BJ (cell line): ENCODE results near the gene PLAAT2. TPM values are rescaled to one million over a fixed set of nuclear protein-coding genes. Genes with fewer than 3 reads are reported as not detected.

Experiments used
- CTCF ChIA-PET: fragments of 350-600 bp; formaldehyde crosslinking; extraction: SDS; loops from one replicate; lab custom pipeline; 2021; ENCODE audit warnings: antibody characterized with exemption, inconsistent platforms; lab: Yijun Ruan, JAX
- POLR2A ChIA-PET: fragments of 300-600 bp; sonication (Branson Sonifier 250); formaldehyde crosslinking; extraction: SDS; loops from one replicate; lab custom pipeline; 2021; ENCODE audit warnings: antibody characterized with exemption; lab: Charles Lee
- DNase-seq: peaks from one replicate; pipeline ENCODE4 v3.0.0-alpha.2; 2011; ENCODE audit warnings: low read depth
- H3K27me3 ChIP-seq: 2 replicates; pipeline ENCODE4 v1.6.0; 2011; ENCODE audit warnings: low read length; ENCODE audit not compliant: control insufficient read depth, insufficient read depth
- H3K36me3 ChIP-seq: 2 replicates; pipeline ENCODE4 v1.5.1; 2011; ENCODE audit warnings: low read length; ENCODE audit not compliant: control insufficient read depth, insufficient read depth
- H3K4me3 ChIP-seq: 2 replicates; pipeline ENCODE4 v1.5.1; 2011; ENCODE audit warnings: low read depth, mild to moderate bottlenecking, control low read depth, low read length
- CTCF ChIP-seq: IDR thresholded peaks from 2 replicates; pipeline ENCODE4 v1.5.1; 2011; ENCODE audit warnings: low read depth, mild to moderate bottlenecking, control low read depth, inconsistent platforms, low read length, moderate library complexity; ENCODE audit not compliant: insufficient read depth
- polyA plus RNA-seq: library from polyadenylated mRNA; depleted of rRNA; stranded (reverse); fragments of >200 nt; gene quantifications from 2 replicates; pipeline ENCODE4 v1.2.3, GENCODE V29; 2011

The PLAAT2 gene
- polyA plus RNA-seq, 1 experiment = not detected

- no peak for DNase-seq
- POLR2A ChIA-PET = no interaction called here
- Histone ChIP-seq H3K27me3 (no peaks in the 10 kb centered on the region; the same call in 1 of the 2 replicates), H3K4me3 (no peak overlapping the region), H3K36me3 (no peaks in the 10 kb centered on the region)
- TF ChIP-seq CTCF = no peak
- CTCF ChIA-PET = interaction anchor here (0.6 to 0.7 kb wide), 3 partner anchors 103 to 316 kb away, joined by 3 to 4 read pairs (median 3); no protein-coding TSS in a partner anchor
These were observed 42.5 kb downstream of the PLAAT2 start for GRCh38 chr11:63520606-63521170.

GRCh38 chr11:63518548-63518947, 44.6 kb downstream of the PLAAT2 start:
- POLR2A ChIA-PET = interaction anchor here (0.6 kb wide), 1 partner anchor 661 kb away, joined by 3 read pairs; no protein-coding TSS in a partner anchor
- Histone ChIP-seq H3K27me3 (peaks cover 4% of the 10 kb centered on the region; the same call in 1 of the 2 replicates), H3K36me3 (no peaks in the 10 kb centered on the region), H3K4me3 (no peak overlapping the region)
- peak; percentile 15 for DNase-seq
- TF ChIP-seq CTCF = no peak
- CTCF ChIA-PET = interaction anchor here (1.6 kb wide), 1 partner anchor 38 kb away, joined by 3 read pairs; no protein-coding TSS in a partner anchor

- POLR2A ChIA-PET = no interaction called here
- CTCF ChIA-PET = interaction anchor here (1.4 kb wide), 1 partner anchor 16 kb away, joined by 3 read pairs; no protein-coding TSS in a partner anchor
- no peak for DNase-seq
- H3K27me3 ChIP-seq = peaks cover 4% of the 10 kb centered on the region; the same call in 1 of the 2 replicates
- no peak overlapping the region for H3K4me3 ChIP-seq
- no peak for TF ChIP-seq CTCF
- no peaks in the 10 kb centered on the region for H3K36me3 ChIP-seq
These were observed 46.0 kb downstream of the PLAAT2 start for GRCh38 chr11:63517156-63517555.

- no peak for TF ChIP-seq CTCF
- Histone ChIP-seq H3K4me3 (no peak overlapping the region), H3K36me3 (no peaks in the 10 kb centered on the region), H3K27me3 (peaks cover 4% of the 10 kb centered on the region; the same call in 1 of the 2 replicates)
- DNase-seq = no peak
- ChIA-PET CTCF (interaction anchor here (1.4 kb wide), 1 partner anchor 18 kb away, joined by 3 read pairs; no protein-coding TSS in a partner anchor), POLR2A (no interaction called here)
These were observed 47.1 kb downstream of the PLAAT2 start for GRCh38 chr11:63516109-63516508.

- CTCF ChIA-PET = no interaction called here
- POLR2A ChIA-PET = no interaction called here
- no peak for TF ChIP-seq CTCF
- no peak for DNase-seq
- Histone ChIP-seq H3K36me3 (no peaks in the 10 kb centered on the region), H3K27me3 (peaks cover 4% of the 10 kb centered on the region; the same call in 1 of the 2 replicates), H3K4me3 (no peak overlapping the region)
These were observed 50.4 kb downstream of the PLAAT2 start for GRCh38 chr11:63512816-63513215.
